Testis (tissue), 3 donors: ENCODE data around the gene SIM1. TPM values are rescaled to one million over a fixed set of nuclear protein-coding genes. Genes with fewer than 3 reads are reported as not detected.

Experiments
- DNase-seq: peaks from one replicate; pipeline ENCODE4 v3.0.0-alpha.2; 2019
- H3K27ac ChIP-seq, 2 donors: fragments of 200-600 bp; sonication (generic); one replicate each; pipeline ENCODE4 v1.5.1; 2019
- H3K27me3 ChIP-seq: fragments of 200-600 bp; sonication (generic); one replicate; pipeline ENCODE4 v1.5.1; 2019
- H3K36me3 ChIP-seq: fragments of 200-600 bp; sonication (generic); one replicate; pipeline ENCODE4 v1.5.1; 2017; ENCODE audit warnings: low read depth; ENCODE audit errors: missing control alignments
- H3K4me1 ChIP-seq: fragments of 200-600 bp; sonication (generic); one replicate; pipeline ENCODE4 v1.5.1; 2019
- H3K4me3 ChIP-seq, 2 donors: fragments of 200-600 bp; sonication (generic); one replicate each; pipeline ENCODE4 v1.5.1; 2017 to 2019
- H3K9me3 ChIP-seq: fragments of 200-600 bp; sonication (generic); one replicate; pipeline ENCODE4 v1.5.1; 2017
- POLR2A ChIP-seq: fragments of 450-650 bp; IDR thresholded peaks from one replicate; pipeline ENCODE4 v1.6.1; 2017; ENCODE audit warnings: antibody characterized with exemption, mild to moderate bottlenecking, moderate library complexity
- WGBS, 2 donors: methylation state at CpG; one replicate each; pipeline ENCODE4 v1.1.5; 2018; 5-methylcytosine and 5-hydroxymethylcytosine counted together
- intact Hi-C: fragments of 100-400 bp; cut with DNase I; formaldehyde crosslinking; loops from one replicate; pipeline ENCODE4 v1.15.1; 2023; ENCODE audit warnings: low total_unique reads
- polyA plus RNA-seq: library from polyadenylated mRNA; stranded (reverse); fragments of 350-450 nt; fragmentation: Illumina TruSeq; extraction: RNeasy Lipid Tissue Mini Kit (QIAGEN cat#74804); gene quantifications from one replicate; pipeline ENCODE4 v1.2.3, GENCODE V29; 2014; ENCODE audit warnings: low read depth, low replicate concordance; ENCODE audit not compliant: insufficient read depth
- total RNA-seq, 2 donors: library from RNA; depleted of rRNA; stranded (reverse); fragments of >200 nt; gene quantifications; one replicate each; pipeline ENCODE4 v1.2.3, GENCODE V29; 2016
- TF ChIP-seq, protein P1 (sequence below), 3 experiments: fragments of 450-650 bp in 2 of 3; fragments of 200-600 bp in 1 of 3; sonication (generic) in 1 of 3; IDR thresholded peaks; one replicate each; pipeline ENCODE4 v1.5.1; 2016 to 2019; ENCODE audit warnings: antibody characterized with exemption in 3 of 3, mild to moderate bottlenecking in 2 of 3, moderate library complexity in 1 of 3

SIM1 gene
- total and polyA plus RNA-seq, 3 donors from 2014 or later, result 0.43 to 1.5 (median 0.88) TPM

DNA sequence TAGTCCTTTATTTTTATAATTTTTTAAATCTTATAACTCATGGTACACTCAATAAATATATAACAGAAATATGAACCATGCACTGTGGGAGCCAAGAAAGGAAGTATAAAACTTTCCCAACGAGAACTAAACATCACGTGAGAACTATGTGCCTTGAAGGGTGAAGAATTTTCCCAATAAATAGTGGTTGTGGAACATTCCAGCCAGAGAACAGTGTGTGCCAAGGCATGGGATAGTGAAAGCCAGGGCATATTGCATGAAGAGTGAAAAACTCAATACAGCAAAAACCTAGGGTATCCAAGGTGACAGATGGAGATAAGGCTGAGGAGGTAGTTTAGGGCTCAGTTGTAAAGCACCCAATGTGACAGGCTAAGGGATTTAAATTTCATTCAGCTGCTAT, 86.1 kb downstream of the SIM1 start:
- no peaks in the 10 kb centered on the region for H3K9me3 ChIP-seq
- 58 to 80% methylated on average over 2 of the region's 2 CpGs for WGBS, 2 donors
- no peaks in the 10 kb centered on the region for H3K4me1 ChIP-seq
- TF ChIP-seq POLR2A, result no peak
- TF ChIP-seq, protein P1, sequence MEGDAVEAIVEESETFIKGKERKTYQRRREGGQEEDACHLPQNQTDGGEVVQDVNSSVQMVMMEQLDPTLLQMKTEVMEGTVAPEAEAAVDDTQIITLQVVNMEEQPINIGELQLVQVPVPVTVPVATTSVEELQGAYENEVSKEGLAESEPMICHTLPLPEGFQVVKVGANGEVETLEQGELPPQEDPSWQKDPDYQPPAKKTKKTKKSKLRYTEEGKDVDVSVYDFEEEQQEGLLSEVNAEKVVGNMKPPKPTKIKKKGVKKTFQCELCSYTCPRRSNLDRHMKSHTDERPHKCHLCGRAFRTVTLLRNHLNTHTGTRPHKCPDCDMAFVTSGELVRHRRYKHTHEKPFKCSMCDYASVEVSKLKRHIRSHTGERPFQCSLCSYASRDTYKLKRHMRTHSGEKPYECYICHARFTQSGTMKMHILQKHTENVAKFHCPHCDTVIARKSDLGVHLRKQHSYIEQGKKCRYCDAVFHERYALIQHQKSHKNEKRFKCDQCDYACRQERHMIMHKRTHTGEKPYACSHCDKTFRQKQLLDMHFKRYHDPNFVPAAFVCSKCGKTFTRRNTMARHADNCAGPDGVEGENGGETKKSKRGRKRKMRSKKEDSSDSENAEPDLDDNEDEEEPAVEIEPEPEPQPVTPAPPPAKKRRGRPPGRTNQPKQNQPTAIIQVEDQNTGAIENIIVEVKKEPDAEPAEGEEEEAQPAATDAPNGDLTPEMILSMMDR (IDR thresholded peaks at IDR 0.05), result no peak
- H3K27ac ChIP-seq, result no peak overlapping the region
- intact Hi-C loops, result no loop called here
- no peak overlapping the region for H3K4me3 ChIP-seq
- DNase-seq, result no peak
- H3K27me3 ChIP-seq, result no peaks in the 10 kb centered on the region
- no peaks in the 10 kb centered on the region for H3K36me3 ChIP-seq

DNA sequence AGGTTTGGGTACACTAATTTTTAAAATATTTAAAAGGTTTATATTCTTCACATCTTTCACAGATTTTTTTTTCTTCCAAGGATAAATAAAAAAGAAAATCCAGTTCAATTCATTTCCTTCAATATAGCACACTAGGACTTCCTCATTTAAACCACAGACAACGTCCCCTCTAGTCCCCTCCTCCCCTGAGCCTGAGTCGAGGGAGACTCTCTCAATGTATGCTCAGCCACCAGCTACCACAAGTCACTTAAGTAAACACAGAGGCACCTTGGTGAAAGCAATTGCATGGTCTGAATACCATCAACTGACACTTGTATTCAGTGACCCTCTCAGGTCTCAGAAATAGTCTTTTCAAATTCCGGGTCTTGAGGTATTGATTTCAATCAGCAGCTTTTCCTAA, 88.6 kb downstream of the SIM1 start:
- no peaks in the 10 kb centered on the region for H3K36me3 ChIP-seq
- no peaks in the 10 kb centered on the region for H3K9me3 ChIP-seq
- TF ChIP-seq, protein P1 (IDR thresholded peaks at IDR 0.05), result no peak
- TF ChIP-seq POLR2A, result no peak
- WGBS, 2 donors, result 61 to 63% methylated on average over 3 of the region's 3 CpGs
- DNase-seq, result no peak
- H3K4me1 ChIP-seq, result no peaks in the 10 kb centered on the region
- no peak overlapping the region for H3K27ac ChIP-seq
- H3K27me3 ChIP-seq, result no peaks in the 10 kb centered on the region
- intact Hi-C loops, result no loop called here
- no peak overlapping the region for H3K4me3 ChIP-seq

DNA sequence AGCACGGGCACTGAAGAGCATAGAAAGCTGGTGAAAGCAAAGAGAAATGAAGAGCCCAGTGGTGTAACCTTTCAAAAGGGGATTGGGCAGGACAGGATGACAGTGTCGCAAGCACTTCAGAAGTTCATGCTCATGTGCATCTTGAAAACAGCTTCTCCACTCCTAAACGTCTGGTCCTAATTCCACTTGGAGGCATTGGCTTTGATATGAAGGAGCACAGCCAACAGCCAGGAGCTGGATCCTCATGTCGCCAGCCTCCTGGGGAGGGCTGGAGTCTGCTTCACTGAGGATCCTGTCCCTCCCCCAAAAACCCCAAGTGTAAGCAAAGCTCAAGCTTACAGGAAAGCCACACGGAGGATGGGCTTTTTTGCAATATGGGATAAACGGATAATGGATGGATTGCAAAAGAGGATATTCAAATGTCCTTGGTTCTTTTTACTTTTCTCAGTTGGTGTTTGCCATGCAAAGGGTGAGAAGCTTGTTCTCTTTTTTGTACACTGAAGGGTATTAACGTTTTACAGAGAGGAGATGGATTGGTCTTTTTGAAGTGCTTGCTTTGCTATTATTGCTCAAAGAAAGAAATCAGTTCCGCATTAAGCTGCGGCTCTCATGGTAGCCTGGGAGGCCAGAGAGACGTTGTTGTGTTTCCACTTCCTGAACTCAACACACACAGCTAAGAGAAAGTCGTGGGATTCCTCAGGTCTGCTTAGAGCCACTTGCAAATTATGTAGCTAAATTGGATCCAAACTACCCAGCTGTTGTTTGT, 92.2 kb downstream of the SIM1 start:
- Histone ChIP-seq H3K27ac (no peak overlapping the region), H3K9me3 (no peaks in the 10 kb centered on the region), H3K36me3 (no peaks in the 10 kb centered on the region), H3K4me1 (no peaks in the 10 kb centered on the region), H3K4me3 (no peak overlapping the region), H3K27me3 (no peaks in the 10 kb centered on the region)
- 69 to 73% methylated on average over 11 of the region's 11 CpGs for WGBS, 2 donors
- TF ChIP-seq, protein P1 (IDR thresholded peaks at IDR 0.05), result no peak
- TF ChIP-seq POLR2A, result no peak
- intact Hi-C loops, result no loop called here
- DNase-seq, result no peak

DNA sequence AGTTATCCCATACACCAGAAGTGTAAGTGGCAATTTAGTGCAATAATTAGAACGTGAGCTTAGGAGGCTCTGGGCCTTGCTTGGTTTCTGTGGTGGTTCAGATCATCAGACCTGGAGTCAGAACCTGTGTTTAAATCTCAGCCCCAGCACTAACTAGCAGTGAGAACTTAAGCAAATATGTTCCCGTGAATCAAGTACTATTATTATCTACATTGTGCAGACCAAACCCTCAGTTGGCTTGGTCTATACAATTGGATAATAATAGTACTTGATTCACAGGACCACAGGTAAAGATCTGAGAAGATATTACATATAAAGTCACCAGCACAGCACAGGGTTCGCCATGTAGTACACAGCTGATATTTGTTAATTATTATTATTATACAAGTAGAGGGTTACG, 93.1 kb downstream of the SIM1 start:
- Histone ChIP-seq H3K4me3 (no peak overlapping the region), H3K27me3 (no peaks in the 10 kb centered on the region), H3K4me1 (no peaks in the 10 kb centered on the region), H3K36me3 (no peaks in the 10 kb centered on the region), H3K9me3 (no peaks in the 10 kb centered on the region), H3K27ac (no peak overlapping the region)
- no peak for TF ChIP-seq POLR2A
- TF ChIP-seq, protein P1 (IDR thresholded peaks at IDR 0.05), result no peak
- DNase-seq, result no peak
- intact Hi-C loops, result no loop called here
- WGBS, 2 donors, result 92 to 94% methylated on average over 4 of the region's 4 CpGs

DNA sequence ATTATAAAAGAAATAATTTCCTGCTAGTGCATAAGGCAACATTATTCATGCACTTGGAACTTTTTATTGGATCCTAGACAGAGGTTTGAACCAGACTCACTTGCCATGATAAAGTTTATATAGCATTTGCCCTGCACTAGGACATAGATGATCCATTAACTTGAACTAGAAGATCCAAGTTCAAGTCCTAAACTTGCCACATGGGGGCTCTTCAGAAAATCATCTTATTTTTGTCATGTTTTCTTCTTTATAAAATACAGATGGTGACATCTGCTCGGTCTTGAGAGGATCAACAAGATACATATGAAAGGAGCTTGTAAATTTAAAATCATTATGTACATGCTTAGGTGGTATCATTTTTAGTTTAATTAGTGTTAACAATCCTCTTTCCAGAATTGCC, 94.5 kb downstream of the SIM1 start:
- TF ChIP-seq, protein P1 (IDR thresholded peaks at IDR 0.05), result no peak
- no peak for TF ChIP-seq POLR2A
- Histone ChIP-seq H3K27ac (no peak overlapping the region), H3K4me1 (no peaks in the 10 kb centered on the region), H3K9me3 (no peaks in the 10 kb centered on the region), H3K36me3 (no peaks in the 10 kb centered on the region), H3K4me3 (no peak overlapping the region), H3K27me3 (no peaks in the 10 kb centered on the region)
- 60 to 71% methylated on average over 1 of the region's 1 CpG for WGBS, 2 donors
- intact Hi-C loops, result no loop called here
- DNase-seq, result no peak
